Measurements from ENCODE around the gene CTTNBP2.

CTTNBP2 gene

DNA sequence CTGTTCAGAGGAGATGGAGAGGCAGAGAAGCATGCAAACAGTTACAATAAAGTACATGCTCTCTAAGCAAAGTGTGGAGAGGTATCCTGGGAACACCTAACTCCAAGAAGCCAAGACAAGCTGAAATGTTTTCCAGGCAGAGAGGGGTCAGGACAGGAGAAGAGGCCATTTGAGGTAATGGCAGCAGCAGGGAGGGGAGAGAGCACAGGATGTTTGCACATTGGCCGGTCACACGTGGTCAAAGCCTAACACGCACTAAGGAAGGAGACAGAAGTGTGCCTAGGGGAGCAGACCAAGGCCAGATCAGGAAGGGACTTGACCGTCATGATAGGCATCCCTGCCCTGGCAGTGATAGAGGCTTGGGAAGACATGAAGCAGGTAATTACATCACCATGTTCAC, 101.5 kb downstream of the CTTNBP2 start:
- Histone ChIP-seq H3K4me1 (ENCODE audit: control insufficient read depth, insufficient read depth, low read length) (peaks cover 3% of the 10 kb centered on the region; the same call in 1 of the 2 replicates), H3K36me3 (ENCODE audit: control insufficient read depth in 2 of 2, insufficient read depth in 1 of 2, low read length in 2 of 2) (peaks cover 0 to 3% of the 10 kb centered on the region in 2 experiments; a peak in 1 of 3 replicates), H3K27ac (ENCODE audit: extremely low read depth, low read depth, low read length) (no peak overlapping the region), H3K9me3 (ENCODE audit: control insufficient read depth, insufficient read depth, low read depth, low read length) (no peaks in the 10 kb centered on the region), H3K4me3 (ENCODE audit: low read depth, low read length) (no peak overlapping the region)
- ChIA-PET CTCF (interaction anchor here (1.0 kb wide), 1 partner anchor 21 kb away, joined by 3 read pairs; no protein-coding TSS in a partner anchor), POLR2A (no interaction called here)
- TF ChIP-seq, protein P1, sequence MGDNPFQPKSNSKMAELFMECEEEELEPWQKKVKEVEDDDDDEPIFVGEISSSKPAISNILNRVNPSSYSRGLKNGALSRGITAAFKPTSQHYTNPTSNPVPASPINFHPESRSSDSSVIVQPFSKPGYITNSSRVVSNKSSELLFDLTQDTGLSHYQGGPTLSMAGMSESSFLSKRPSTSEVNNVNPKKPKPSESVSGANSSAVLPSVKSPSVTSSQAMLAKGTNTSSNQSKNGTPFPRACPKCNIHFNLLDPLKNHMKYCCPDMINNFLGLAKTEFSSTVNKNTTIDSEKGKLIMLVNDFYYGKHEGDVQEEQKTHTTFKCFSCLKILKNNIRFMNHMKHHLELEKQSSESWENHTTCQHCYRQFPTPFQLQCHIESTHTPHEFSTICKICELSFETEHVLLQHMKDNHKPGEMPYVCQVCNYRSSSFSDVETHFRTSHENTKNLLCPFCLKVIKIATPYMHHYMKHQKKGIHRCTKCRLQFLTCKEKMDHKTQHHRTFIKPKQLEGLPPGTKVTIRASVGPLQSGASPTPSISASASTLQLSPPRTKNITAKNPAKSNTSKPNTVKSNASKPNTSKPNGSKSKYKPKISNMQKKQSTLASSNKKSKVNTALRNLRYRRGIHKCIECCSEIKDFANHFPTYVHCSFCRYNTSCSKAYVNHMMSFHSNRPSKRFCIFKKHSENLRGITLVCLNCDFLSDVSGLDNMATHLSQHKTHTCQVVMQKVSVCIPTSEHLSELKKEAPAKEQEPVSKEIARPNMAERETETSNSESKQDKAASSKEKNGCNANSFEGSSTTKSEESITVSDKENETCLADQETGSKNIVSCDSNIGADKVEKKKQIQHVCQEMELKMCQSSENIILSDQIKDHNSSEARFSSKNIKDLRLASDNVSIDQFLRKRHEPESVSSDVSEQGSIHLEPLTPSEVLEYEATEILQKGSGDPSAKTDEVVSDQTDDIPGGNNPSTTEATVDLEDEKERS (tag by site-specific recombination; IDR thresholded peaks at IDR 0.05) = no peak
- TF ChIP-seq KLF17 (tag by site-specific recombination; IDR thresholded peaks at IDR 0.05) = no peak
- no peak for TF ChIP-seq ZNF10 (tag by site-specific recombination; IDR thresholded peaks at IDR 0.05)
- no peak for TF ChIP-seq ZXDB (tag by site-specific recombination; IDR thresholded peaks at IDR 0.05)
- TF ChIP-seq ZBTB10 (tag by site-specific recombination; IDR thresholded peaks at IDR 0.05) = no peak
- TF ChIP-seq ZNF777 (tag by site-specific recombination; IDR thresholded peaks at IDR 0.05; ENCODE audit: borderline replicate concordance) = no peak

GRCh38 chr7:117769085-117769484, 104.2 kb downstream of the CTTNBP2 start:
- CTCF ChIA-PET = interaction anchor here (1.2 kb wide), 1 partner anchor 10 kb away, joined by 3 read pairs; no protein-coding TSS in a partner anchor
- Histone ChIP-seq H3K36me3 (ENCODE audit: control insufficient read depth in 2 of 2, insufficient read depth in 1 of 2, low read length in 2 of 2) (peaks cover 0 to 3% of the 10 kb centered on the region in 2 experiments; a peak in 1 of 3 replicates), H3K4me3 (ENCODE audit: low read depth, low read length) (no peak overlapping the region), H3K27ac (ENCODE audit: extremely low read depth, low read depth, low read length) (no peak overlapping the region), H3K9me3 (ENCODE audit: control insufficient read depth, insufficient read depth, low read depth, low read length) (no peaks in the 10 kb centered on the region), H3K4me1 (ENCODE audit: control insufficient read depth, insufficient read depth, low read length) (no peaks in the 10 kb centered on the region)
- POLR2A ChIA-PET = no interaction called here
- no peak for TF ChIP-seq ZNF843 (tag by site-specific recombination; IDR thresholded peaks at IDR 0.05)
- TF ChIP-seq ZNF2 (tag by site-specific recombination; IDR thresholded peaks at IDR 0.05) = no peak
- no peak for TF ChIP-seq GLIS1 (tag by site-specific recombination; IDR thresholded peaks at IDR 0.05)
- no peak for TF ChIP-seq SALL2 (tag by site-specific recombination; IDR thresholded peaks at IDR 0.05; ENCODE audit: borderline replicate concordance)
- no peak for TF ChIP-seq ZBTB20 (tag by site-specific recombination; IDR thresholded peaks at IDR 0.05)
- TF ChIP-seq, protein P2, sequence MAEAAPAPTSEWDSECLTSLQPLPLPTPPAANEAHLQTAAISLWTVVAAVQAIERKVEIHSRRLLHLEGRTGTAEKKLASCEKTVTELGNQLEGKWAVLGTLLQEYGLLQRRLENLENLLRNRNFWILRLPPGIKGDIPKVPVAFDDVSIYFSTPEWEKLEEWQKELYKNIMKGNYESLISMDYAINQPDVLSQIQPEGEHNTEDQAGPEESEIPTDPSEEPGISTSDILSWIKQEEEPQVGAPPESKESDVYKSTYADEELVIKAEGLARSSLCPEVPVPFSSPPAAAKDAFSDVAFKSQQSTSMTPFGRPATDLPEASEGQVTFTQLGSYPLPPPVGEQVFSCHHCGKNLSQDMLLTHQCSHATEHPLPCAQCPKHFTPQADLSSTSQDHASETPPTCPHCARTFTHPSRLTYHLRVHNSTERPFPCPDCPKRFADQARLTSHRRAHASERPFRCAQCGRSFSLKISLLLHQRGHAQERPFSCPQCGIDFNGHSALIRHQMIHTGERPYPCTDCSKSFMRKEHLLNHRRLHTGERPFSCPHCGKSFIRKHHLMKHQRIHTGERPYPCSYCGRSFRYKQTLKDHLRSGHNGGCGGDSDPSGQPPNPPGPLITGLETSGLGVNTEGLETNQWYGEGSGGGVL (tag by site-specific recombination; IDR thresholded peaks at IDR 0.05) = no peak
- TF ChIP-seq ZSCAN30 (tag by site-specific recombination; IDR thresholded peaks at IDR 0.05) = no peak
- no peak for TF ChIP-seq ZNF335 (tag by site-specific recombination; conservative IDR thresholded peaks at IDR 0.05)
- TF ChIP-seq ZNF391 (tag by site-specific recombination; IDR thresholded peaks at IDR 0.05; ENCODE audit: borderline replicate concordance, low read depth) = no peak
- TF ChIP-seq ZFHX2 (tag by site-specific recombination; conservative IDR thresholded peaks at IDR 0.05) = no peak
- no peak for TF ChIP-seq ZNF670 (tag by site-specific recombination; IDR thresholded peaks at IDR 0.05; ENCODE audit: low read depth)
- no peak for TF ChIP-seq ZNF664 (tag by site-specific recombination; IDR thresholded peaks at IDR 0.05)
- TF ChIP-seq ZNF23 (tag by site-specific recombination; IDR thresholded peaks at IDR 0.05; ENCODE audit: borderline replicate concordance) = no peak
- no peak for TF ChIP-seq ZNF138 (tag by site-specific recombination; IDR thresholded peaks at IDR 0.05; ENCODE audit: borderline replicate concordance)
- no peak for TF ChIP-seq ZNF433 (tag by site-specific recombination; IDR thresholded peaks at IDR 0.05; ENCODE audit: low read depth)
